Activated T-cell treated with anti-CD3 and anti-CD28 coated beads, Interleukin-2, amount 50 U/mL, for 1 hour (primary cell): ENCODE measurements around the gene CNOT1.
"Not testable (repeated sequence)": the region's sequence is repeated elsewhere in the genome, so short reads cannot be mapped to it uniquely, and the experiment has no call there.

Source experiments
- DNase-seq: peaks from one replicate; pipeline ENCODE4 v3.0.0-alpha.2; 2020

Gene CNOT1

GRCh38 chr16:58629733-58630640 is at the start of gene CNOT1:
CNOT1 (minus strand) TSS chr16:58629826; CDS start chr16:58599337, 30,489 bp downstream.
- peak; percentile 97 for DNase-seq

GRCh38 chr16:58678716-58679115 is 49.1 kb upstream of the CNOT1 start:
- DNase-seq, result no peak

- no peak for DNase-seq
Measured at GRCh38 chr16:58678269-58678668, 48.6 kb upstream of the CNOT1 start.

- no peak for DNase-seq
Measured at GRCh38 chr16:58670946-58671583, 41.4 kb upstream of the CNOT1 start.

DNA sequence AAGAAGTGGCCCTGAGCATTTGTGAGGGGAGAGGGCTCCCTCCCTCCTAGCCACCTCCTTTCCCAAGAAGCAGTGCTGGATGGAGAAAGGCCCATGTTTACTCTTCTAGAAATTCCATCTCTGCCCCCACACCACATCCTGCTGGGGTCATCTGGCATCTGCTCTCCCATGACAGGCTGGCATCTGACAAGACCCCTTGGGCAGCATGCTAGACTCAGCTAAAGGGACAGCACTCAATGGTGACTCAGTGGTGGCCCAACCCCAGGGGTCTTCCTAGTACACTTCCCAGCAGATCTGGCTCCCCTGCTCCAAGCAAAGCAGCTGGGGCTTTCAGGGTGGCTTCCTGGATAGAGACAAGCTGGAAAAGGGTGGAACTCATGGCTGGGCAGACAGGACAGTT is 40.6 kb upstream of the CNOT1 start:
- no peak for DNase-seq

- DNase-seq, result no peak
Measured at GRCh38 chr16:58665200-58665599, 35.6 kb upstream of the CNOT1 start.

DNA sequence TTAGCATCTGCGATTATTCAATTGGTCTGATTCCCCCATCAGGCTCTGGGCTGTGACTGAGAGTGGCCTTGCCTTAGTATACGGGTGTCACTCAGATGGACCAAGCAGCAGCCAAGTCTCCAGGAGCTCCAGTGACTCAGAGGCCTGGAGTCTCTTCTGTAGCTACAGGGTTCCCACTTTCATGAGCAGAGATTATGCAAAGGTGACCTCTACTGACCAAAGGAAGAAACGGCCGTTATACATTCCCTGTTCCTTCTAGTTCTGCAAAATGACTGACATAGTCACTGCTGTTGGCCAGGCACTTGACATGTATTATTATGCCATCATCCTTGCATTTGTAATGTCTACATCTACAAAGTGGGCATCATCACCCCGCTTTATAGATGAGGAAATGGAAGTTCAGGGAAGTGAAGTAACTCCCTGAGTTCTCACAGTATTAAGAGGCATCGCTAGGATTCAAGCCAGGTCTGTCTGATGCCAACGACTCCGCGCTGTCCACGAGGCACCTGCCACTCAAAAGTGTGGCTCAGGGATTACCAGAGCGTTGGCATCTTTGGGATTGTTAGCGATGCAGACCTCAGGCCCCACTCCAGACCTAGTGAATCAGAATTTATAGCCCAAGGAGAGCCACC is 31.7 kb upstream of the CNOT1 start:
- DNase-seq, result no peak

GRCh38 chr16:58659911-58660310 is 30.3 kb upstream of the CNOT1 start:
- DNase-seq, result not testable (repeated sequence)

DNA sequence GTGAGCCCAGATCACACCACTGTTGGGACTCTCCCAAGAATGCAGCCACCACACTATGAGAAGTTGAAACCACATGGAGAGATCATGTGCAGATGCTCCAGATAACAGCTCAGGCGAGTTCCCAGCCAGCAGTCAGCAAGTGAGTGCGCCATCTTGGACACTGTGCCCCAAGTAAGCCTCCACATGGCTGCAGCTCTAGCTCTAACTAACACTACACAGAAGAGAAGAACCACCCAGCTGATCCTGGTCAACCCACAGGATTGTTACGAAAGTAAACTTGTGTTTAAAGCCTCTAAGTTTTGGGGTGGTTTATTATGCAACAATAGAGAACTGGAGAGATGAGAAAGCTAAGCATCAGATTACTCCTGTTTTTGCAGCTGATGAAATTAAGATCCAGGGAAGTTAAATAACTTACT is 29.2 kb upstream of the CNOT1 start:
- no peak for DNase-seq

DNA sequence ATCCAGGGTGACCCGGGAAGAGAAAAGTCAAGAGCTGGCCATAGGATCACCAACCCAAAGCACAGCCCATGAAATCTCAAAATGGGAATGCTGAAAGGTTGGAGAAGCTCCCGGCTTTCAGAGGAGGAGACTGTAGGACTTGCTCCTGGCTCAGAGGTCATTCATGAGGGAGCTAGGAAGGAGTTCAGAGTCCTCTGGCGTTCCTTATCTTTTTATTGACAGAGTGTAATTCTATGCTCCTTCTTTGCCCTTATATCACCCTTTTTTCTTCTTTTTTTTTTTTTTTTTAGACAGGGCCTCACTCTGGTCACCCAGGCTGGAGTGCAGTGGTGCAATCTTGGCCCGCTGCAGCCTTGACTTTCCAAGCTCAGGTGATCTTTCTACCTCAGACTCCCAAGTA is 27.3 kb upstream of the CNOT1 start:
- DNase-seq, result no peak

DNA sequence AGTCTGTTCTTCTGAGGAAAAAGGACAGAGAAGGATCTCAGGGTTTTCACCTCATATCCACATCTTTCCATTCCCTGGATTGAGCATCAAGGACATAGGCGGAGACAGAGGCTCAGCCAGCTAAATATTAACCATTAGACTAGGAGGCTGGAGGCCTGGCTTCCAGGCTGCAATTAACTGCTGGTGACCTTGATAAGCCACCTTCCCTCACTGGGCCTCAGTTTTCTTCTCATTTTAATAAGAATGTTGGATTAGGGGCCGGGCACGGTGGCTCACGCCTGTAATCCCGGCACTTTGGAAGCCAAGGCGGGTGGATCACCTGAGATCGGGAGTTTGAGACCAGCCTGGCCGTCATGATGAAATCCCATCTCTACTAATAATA is 25.6 kb upstream of the CNOT1 start:
- DNase-seq, result no peak

- DNase-seq, result no peak
Measured at GRCh38 chr16:58654560-58655214, 25.1 kb upstream of the CNOT1 start.

DNA sequence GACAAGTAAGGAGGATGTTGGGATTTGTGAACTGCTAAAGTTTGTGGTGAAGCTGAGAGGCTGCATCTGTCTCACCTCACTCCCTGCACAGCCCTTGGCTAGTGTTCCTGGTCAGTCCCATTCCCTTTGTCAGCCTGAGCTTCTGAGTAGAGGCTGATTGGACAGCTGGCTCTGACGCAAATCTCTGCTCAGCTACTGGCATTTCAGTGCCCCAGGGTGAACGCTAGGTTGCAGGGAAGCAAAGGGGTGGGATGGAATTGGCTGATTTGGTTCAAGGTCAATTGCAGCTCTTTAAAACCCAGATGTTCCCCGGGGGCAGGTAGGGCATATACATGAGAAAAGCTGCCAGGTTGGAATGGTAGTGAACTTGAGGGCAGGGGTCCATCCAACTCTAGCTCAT is 23.1 kb upstream of the CNOT1 start:
- DNase-seq, result no peak

- DNase-seq, result no peak
Measured at GRCh38 chr16:58651965-58652348, 22.3 kb upstream of the CNOT1 start.

DNA sequence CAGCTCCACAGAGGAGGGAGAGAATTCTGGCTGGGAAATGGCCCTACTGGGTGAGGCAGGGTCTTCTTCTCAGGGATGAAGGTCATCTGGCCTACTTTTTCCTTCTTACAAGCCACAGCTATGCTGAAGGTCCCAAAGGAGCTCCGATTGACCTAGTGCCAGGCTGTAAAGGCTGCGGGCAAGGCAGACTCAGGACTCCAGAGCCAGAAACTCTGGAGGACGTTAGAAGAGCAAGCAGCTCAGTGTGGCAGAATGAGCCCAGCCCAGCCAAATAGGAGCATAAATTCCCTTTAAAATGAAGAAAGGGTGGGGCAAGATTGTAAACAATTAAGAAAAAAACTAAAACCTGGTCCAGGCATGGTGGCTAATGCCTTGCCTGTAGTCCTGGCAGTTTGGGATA is 20.1 kb upstream of the CNOT1 start:
- no peak for DNase-seq

- no peak for DNase-seq
Measured at GRCh38 chr16:58647107-58647506, 17.5 kb upstream of the CNOT1 start.

DNA sequence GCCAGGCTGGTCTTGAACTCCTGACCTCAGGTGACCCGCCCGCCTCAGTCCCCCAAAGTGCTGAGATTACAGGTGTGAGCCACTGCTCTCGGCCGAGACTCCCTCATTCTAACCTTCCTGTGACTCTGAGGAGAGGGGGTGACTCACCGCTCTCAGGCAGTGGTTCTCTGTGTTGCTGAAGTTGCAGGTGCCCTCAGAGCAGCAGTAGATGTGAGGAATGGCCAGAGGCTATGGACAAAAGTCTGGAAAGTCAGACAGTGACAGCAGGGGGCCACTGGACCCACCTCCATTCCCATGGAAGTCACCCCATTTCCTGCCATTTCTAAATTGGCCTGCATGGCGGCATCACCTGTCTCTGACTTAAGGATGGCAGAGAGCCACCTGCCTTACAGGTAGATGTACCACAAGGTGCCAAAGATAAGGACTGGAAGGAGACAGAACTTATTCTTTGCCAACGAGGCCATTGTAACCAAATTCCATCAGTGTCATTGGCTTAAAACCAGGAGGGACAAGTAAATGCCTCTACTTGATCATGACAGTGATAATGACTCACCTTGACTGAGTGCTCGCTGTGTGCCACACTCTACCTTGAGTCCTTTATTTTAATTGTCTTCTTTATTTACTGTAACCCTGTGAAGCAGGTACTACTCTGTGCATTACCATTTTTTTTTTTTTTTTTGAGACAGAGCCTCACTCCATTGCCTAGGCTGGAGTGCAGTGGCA is 15.3 kb upstream of the CNOT1 start:
- DNase-seq, result no peak

- DNase-seq, result no peak
Measured at GRCh38 chr16:58644108-58644507, 14.5 kb upstream of the CNOT1 start.

- no peak for DNase-seq
Measured at GRCh38 chr16:58640949-58641348, 11.3 kb upstream of the CNOT1 start.

- DNase-seq, result no peak
Measured at GRCh38 chr16:58639836-58640235, 10.2 kb upstream of the CNOT1 start.

DNA sequence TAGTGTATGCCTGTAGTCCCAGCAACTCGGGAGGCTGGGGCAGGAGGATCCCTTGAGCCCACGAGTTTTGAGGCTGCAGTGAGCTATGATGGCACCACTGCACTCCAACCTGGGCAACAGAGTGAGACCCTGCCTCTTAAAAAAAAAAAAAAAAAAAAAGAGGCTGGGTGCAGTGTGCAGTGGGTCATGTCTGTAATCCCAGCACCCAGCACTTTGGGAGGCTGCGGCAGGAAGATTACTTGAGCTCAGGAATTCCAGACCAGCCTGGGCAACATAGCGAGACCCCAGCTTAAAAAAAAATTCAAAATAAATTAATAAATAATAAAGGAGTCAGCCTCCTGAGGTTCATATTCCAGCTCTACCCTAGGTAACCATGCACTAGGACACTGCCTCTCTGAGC is 9.6 kb upstream of the CNOT1 start:
- no peak for DNase-seq

DNA sequence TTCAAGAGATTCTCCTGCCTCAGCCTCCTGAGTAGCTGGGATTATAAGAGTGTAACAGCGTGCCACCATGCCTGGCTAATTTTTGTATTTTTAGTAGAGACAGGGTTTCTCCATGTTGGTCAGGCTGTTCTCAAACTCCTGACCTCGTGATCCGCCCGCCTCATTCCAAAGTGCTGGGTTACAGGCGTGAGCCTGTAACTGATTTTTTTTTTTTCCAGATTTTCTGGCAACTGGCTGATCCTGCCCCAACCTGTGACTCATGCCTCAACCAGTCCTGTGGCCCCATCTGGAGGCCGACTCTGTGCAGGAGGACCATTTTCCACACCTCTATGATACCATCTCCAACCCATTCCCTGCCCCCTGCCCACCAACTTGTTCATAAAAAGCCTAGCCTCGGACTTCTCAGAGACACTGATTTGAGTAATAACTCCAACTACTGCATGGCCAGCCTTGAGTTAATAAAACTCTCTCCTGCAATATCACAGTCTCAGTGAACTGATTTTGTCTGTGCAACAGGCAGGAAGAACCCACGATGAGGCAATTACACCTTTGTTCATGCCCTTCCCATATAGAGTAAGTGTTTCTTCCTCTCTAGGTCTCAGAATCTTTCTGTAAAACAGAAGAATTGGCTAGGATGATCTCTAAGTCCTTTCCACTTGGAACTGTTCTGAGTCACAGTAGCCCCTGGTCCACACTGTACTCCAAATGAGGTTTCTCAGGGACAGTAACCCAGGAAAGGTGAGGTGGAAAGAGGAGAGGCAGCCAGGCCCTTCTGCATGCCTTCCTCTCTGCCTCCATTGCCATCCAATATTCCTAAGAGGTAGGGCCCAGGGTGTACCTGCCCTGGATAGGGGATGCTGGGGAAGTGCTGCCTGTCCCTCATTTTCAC is 8.8 kb upstream of the CNOT1 start:
- no peak for DNase-seq
